Measurements from ENCODE around the gene LRP6.

LRP6 gene

DNA sequence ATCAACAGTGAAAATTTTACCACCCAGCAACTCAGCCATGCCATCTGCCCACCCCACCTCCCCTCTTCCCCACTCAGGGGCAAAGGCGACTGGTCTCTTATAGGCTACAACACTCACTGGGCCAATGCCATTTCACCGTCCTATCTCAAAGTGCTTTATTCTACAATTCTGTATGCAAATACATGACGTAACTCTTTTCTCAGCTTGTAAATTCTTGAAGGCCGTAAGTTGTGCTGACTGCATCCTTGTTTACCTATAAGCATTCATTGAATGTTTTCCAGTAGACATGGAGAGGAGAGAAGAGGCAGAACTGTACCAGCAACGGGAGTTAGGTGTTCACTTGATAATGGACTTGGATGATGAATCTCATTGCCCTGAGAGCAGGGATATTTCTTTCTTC lies 180.5 kb downstream of the LRP6 start:
- no peak overlapping the region for H3K27ac ChIP-seq (ENCODE audit: low read length)
- peak overlapping the region; percentile 46 for H3K4me3 ChIP-seq (ENCODE audit: low read length)
- H3K9me3 ChIP-seq (ENCODE audit: control insufficient read depth, low read depth, low read length): no peaks in the 10 kb centered on the region
- H3K9ac ChIP-seq (ENCODE audit: low read length): no peak overlapping the region
- H3K36me3 ChIP-seq (ENCODE audit: control insufficient read depth, low read depth, low read length): no peaks in the 10 kb centered on the region
- H3K4me1 ChIP-seq (ENCODE audit: control insufficient read depth, low read depth, low read length): peaks cover 25% of the 10 kb centered on the region
- no peaks in the 10 kb centered on the region for H3K27me3 ChIP-seq (ENCODE audit: control insufficient read depth, insufficient read depth, low read length)

DNA sequence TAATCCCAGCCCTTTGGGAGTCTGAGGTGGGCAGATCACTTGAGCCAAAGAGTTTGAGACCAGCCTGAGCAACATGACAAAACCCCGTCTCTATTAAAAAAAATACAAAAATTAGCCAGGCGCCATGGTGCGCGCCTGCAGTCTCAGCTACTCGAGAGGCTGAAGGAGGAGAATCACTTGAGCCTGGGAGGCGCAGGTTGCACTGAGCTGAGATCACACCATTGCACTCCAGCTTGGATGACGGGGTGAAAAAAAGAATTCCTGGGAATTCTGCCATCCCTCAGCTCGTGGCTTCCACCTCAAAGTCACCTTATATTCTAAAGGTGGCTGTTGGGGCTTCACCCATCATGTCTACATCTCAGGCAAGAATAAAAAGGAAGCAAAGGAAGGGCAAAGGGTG lies 183.2 kb downstream of the LRP6 start:
- Histone ChIP-seq H3K27me3 (ENCODE audit: control insufficient read depth, insufficient read depth, low read length) (no peaks in the 10 kb centered on the region), H3K9me3 (ENCODE audit: control insufficient read depth, low read depth, low read length) (no peaks in the 10 kb centered on the region), H3K36me3 (ENCODE audit: control insufficient read depth, low read depth, low read length) (no peaks in the 10 kb centered on the region), H3K4me1 (ENCODE audit: control insufficient read depth, low read depth, low read length) (peaks cover 25% of the 10 kb centered on the region), H3K9ac (ENCODE audit: low read length) (no peak overlapping the region), H3K27ac (ENCODE audit: low read length) (no peak overlapping the region), H3K4me3 (ENCODE audit: low read length) (no peak overlapping the region)

DNA sequence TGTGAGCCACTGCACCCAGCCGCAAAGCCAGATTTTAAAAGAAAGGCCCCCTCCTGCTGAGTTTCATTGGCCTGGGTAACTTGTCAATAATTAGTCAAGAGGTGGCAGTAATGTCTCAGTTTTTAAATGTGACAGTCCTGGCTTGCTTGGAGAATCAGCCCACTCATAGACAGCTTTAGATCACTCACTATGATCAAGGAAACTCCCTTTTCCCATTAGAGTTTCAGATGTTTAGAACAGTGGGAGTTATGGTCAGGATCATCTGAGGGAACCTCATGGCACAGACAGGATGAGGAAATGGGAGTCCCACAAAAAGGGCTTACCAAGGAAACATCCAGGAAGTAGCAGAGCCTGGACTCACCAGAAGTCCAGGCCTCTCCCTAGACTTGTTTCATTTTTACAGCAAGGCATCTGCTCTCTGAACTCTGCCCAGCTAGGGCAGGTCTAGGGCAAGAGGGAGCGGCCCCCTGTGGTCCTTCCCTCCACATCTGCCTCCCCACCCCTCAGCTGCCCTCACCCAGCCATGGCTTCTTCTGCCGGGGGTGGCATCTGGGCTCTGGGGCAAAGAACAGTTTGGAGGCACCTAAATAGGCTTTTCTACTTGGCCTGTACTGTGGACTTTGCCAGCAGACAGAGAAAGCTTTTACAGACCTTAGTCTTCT lies 184.9 kb downstream of the LRP6 start:
- Histone ChIP-seq H3K27me3 (ENCODE audit: control insufficient read depth, insufficient read depth, low read length) (no peaks in the 10 kb centered on the region), H3K27ac (ENCODE audit: low read length) (no peak overlapping the region), H3K9ac (ENCODE audit: low read length) (no peak overlapping the region), H3K36me3 (ENCODE audit: control insufficient read depth, low read depth, low read length) (no peaks in the 10 kb centered on the region), H3K4me3 (ENCODE audit: low read length) (no peak overlapping the region), H3K4me1 (ENCODE audit: control insufficient read depth, low read depth, low read length) (peaks cover 18% of the 10 kb centered on the region), H3K9me3 (ENCODE audit: control insufficient read depth, low read depth, low read length) (no peaks in the 10 kb centered on the region)

DNA sequence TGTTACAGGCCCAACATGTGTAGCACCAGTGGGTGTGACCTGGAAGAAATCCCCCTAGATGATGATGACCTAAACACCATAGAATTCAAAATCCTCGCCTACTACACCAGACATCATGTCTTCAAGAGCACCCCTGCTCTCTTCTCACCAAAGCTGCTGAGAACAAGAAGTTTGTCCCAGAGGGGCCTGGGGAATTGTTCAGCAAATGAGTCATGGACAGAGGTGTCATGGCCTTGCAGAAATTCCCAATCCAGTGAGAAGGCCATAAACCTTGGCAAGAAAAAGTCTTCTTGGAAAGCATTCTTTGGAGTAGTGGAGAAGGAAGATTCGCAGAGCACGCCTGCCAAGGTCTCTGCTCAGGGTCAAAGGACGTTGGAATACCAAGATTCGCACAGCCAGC lies 187.6 kb downstream of the LRP6 start:
- Histone ChIP-seq H3K27ac (ENCODE audit: low read length) (no peak overlapping the region), H3K4me3 (ENCODE audit: low read length) (no peak overlapping the region), H3K27me3 (ENCODE audit: control insufficient read depth, insufficient read depth, low read length) (no peaks in the 10 kb centered on the region), H3K9ac (ENCODE audit: low read length) (no peak overlapping the region), H3K9me3 (ENCODE audit: control insufficient read depth, low read depth, low read length) (no peaks in the 10 kb centered on the region), H3K4me1 (ENCODE audit: control insufficient read depth, low read depth, low read length) (peaks cover 6% of the 10 kb centered on the region), H3K36me3 (ENCODE audit: control insufficient read depth, low read depth, low read length) (no peaks in the 10 kb centered on the region)

DNA sequence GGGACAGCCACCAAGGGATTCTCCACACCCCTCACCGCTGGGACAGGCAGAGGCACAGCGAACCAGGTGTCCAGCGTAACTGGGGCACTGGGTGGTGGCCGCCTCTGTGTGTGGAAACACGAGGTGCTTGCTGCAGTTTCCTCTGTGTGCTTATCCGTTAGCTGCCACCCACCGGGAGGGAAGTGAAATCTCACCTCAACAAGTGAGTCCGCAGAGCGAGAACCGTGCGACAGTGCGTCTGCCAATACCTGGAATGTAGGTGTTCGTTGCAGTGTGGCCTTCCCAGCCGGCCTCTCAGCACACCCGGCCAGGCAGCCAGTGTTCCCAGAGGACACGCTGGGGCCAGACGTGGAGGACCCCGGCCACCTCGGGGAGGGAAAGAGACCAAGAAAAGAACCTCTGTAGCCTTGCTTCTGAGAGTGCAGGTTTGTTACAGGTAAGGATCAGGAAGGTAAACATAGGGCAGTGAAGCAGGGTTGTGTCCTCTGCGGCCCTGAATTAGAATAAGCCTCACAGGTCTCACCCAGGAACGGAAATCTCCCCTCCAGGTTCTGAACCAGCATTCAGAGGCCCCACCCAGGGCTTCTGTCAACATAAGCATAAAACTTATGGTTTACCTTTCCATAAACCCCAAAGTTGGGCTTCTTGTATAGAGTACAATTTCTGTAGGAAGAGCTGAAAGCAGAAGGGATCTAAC lies 194.6 kb downstream of the LRP6 start:
- no peak overlapping the region for H3K27ac ChIP-seq (ENCODE audit: low read length)
- no peaks in the 10 kb centered on the region for H3K9me3 ChIP-seq (ENCODE audit: control insufficient read depth, low read depth, low read length)
- H3K4me1 ChIP-seq (ENCODE audit: control insufficient read depth, low read depth, low read length): peaks cover 9% of the 10 kb centered on the region
- no peak overlapping the region for H3K9ac ChIP-seq (ENCODE audit: low read length)
- no peaks in the 10 kb centered on the region for H3K36me3 ChIP-seq (ENCODE audit: control insufficient read depth, low read depth, low read length)
- no peak overlapping the region for H3K4me3 ChIP-seq (ENCODE audit: low read length)
- no peaks in the 10 kb centered on the region for H3K27me3 ChIP-seq (ENCODE audit: control insufficient read depth, insufficient read depth, low read length)

DNA sequence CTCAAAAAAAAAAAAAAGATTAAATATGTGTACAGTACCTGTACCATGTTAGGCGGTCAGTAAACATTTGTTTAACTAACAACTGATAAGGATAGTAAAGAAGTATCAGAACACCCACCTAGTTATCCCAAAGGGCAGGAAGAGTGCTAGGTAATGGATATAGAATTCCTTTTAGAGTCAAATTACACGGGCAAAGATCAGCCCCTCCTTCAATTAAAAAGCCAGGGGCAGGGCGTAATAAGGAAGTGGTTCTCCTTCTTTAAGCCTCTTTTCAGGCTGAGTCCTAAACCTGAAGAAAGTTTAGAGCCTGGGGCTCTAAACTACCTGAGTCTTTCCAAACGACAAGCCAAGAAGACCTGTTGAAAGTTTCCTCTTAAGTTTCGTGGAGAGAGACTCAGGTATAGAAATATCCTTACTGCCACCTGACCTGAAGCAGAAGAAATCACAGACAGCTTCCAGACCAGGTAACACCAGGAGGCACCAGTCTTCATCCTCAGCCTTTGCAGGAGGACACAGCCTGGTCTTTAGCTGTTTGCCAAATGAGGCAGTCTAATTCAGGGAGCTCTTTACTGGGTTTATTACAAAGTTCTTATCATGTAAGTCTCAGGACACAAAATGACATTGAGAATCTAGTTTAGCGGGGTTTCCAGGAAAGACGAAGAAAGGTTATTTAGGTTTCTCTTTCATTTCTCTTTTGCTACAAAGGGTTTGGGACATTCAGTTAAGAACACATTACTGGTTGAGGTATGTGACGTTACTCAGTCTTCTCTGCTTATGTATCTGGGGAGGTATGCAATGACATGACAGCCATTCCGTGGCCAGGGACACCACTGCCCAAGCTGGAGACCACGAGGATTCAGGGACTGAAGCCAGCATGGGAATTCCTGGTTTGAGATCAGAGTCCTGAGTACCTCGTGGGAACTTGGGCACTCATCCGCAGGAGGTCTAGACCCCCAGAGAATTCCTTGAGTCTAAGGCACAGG lies 195.9 kb downstream of the LRP6 start, which contains the start of gene BCL2L14:
Gene BCL2L14, plus strand, starts transcription at position 266 of the 983 bp plus-strand sequence. CDS start 8,367 bp downstream, outside the sequence.
- Histone ChIP-seq H3K9me3 (ENCODE audit: control insufficient read depth, low read depth, low read length) (no peaks in the 10 kb centered on the region), H3K4me1 (ENCODE audit: control insufficient read depth, low read depth, low read length) (peaks cover 9% of the 10 kb centered on the region), H3K4me3 (ENCODE audit: low read length) (no peak within 1 kb of the TSS), H3K9ac (ENCODE audit: low read length) (no peak within 1 kb of the TSS), H3K36me3 (ENCODE audit: control insufficient read depth, low read depth, low read length) (no peaks in the 10 kb centered on the region), H3K27me3 (ENCODE audit: control insufficient read depth, insufficient read depth, low read length) (no peaks in the 10 kb centered on the region), H3K27ac (ENCODE audit: low read length) (no peak within 1 kb of the TSS)

DNA sequence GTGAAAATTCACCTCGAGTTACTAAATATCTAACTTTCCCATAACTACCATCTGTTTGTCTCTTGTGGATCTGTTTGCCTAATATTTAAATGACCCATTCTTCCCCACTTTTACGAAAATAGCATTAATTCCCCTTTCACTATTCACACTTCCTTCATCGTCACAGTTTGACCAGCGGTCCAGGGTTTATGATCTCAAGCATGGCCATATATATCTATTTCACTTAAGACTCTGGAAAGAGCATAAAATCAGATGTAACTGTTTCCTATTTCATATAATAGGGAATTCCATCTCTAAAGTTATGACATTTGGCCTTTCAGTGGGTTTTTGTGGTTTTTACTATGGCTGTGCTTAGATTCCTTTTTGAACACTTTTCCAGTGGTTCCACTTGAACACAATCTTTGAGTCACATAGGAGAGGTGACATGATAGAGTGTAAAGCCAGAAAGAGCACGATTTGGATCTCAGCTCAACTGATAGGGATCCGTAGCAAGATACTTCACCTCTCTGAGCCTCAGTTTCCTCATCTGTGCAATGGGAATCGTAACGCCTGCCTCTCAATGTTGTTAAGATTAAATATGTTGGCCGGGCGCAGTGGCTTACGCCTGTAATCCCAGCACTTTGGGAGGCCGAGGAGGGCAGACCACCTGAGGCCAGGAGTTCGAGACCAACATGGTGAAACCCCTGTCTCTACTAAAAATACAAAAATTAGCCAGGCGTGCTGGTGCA lies 196.9 kb downstream of the LRP6 start:
- no peaks in the 10 kb centered on the region for H3K9me3 ChIP-seq (ENCODE audit: control insufficient read depth, low read depth, low read length)
- H3K4me1 ChIP-seq (ENCODE audit: control insufficient read depth, low read depth, low read length): peaks cover 9% of the 10 kb centered on the region
- H3K27ac ChIP-seq (ENCODE audit: low read length): no peak overlapping the region
- no peak overlapping the region for H3K9ac ChIP-seq (ENCODE audit: low read length)
- no peaks in the 10 kb centered on the region for H3K36me3 ChIP-seq (ENCODE audit: control insufficient read depth, low read depth, low read length)
- no peak overlapping the region for H3K4me3 ChIP-seq (ENCODE audit: low read length)
- H3K27me3 ChIP-seq (ENCODE audit: control insufficient read depth, insufficient read depth, low read length): no peaks in the 10 kb centered on the region

DNA sequence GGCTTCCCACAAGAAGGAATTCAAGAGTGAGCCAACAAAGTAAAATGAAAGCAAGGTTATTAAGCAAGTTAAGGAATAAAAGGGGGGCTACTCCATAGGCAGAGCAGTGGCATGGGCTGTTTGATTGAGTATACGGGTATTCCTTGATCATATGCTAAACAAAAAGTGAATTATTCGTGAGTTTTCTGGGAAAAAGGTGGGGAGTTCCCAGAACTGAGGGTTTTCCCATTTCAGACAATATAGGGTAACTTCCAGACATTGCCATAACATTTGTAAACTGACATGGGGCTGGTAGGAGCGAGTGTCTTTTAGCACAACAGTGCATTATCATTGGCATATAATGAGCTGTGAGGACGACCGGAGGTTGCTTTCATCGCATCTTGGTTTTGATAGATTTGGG lies 198.1 kb downstream of the LRP6 start:
- H3K9me3 ChIP-seq (ENCODE audit: control insufficient read depth, low read depth, low read length): no peaks in the 10 kb centered on the region
- no peak overlapping the region for H3K9ac ChIP-seq (ENCODE audit: low read length)
- H3K27me3 ChIP-seq (ENCODE audit: control insufficient read depth, insufficient read depth, low read length): no peaks in the 10 kb centered on the region
- no peaks in the 10 kb centered on the region for H3K36me3 ChIP-seq (ENCODE audit: control insufficient read depth, low read depth, low read length)
- no peak overlapping the region for H3K4me3 ChIP-seq (ENCODE audit: low read length)
- peaks cover 9% of the 10 kb centered on the region for H3K4me1 ChIP-seq (ENCODE audit: control insufficient read depth, low read depth, low read length)
- H3K27ac ChIP-seq (ENCODE audit: low read length): no peak overlapping the region

Data from iPS-18a (cell line).